Smooth muscle cell (in vitro differentiated cells): ENCODE measurements around the gene CARMIL1. TPM values are rescaled to one million over a fixed set of nuclear protein-coding genes. Genes with fewer than 3 reads are reported as not detected.
"Not testable (repeated sequence)": the region's sequence is repeated elsewhere in the genome, so short reads cannot be mapped to it uniquely, and the experiment has no call there.

Source experiments
- DNase-seq: peaks from one replicate; lab custom pipeline; 2025; ENCODE audit not compliant: unreplicated experiment; lab: John Stamatoyannopoulos, UW
- H2AFZ ChIP-seq: fragments of 200-600 bp; sonication (generic); 2 replicates; pipeline ENCODE4 v1.6.0; 2016; ENCODE audit warnings: antibody characterized with exemption, low read depth, mild to moderate bottlenecking
- H3F3A ChIP-seq: fragments of 200-600 bp; sonication (generic); 2 replicates; pipeline ENCODE4 v1.6.0; 2017; ENCODE audit warnings: antibody characterized with exemption, low read depth
- H3K27ac ChIP-seq: fragments of 200-600 bp; sonication (generic); 2 replicates; pipeline ENCODE4 v1.5.1; 2016; ENCODE audit warnings: low read depth, mild to moderate bottlenecking
- H3K27me3 ChIP-seq: fragments of 200-600 bp; sonication (generic); 2 replicates; pipeline ENCODE4 v1.6.1; 2016; ENCODE audit warnings: low read depth, mild to moderate bottlenecking
- H3K36me3 ChIP-seq: fragments of 200-600 bp; sonication (generic); 2 replicates; pipeline ENCODE4 v1.5.1; 2016; ENCODE audit warnings: low read depth
- H3K4me1 ChIP-seq: fragments of 200-600 bp; sonication (generic); 2 replicates; pipeline ENCODE4 v1.5.1; 2016; ENCODE audit warnings: low read depth
- H3K4me2 ChIP-seq: fragments of 200-600 bp; sonication (generic); 2 replicates; pipeline ENCODE4 v1.6.0; 2016; ENCODE audit warnings: mild to moderate bottlenecking
- H3K4me3 ChIP-seq: fragments of 200-600 bp; sonication (generic); 2 replicates; pipeline ENCODE4 v1.5.1; 2016; ENCODE audit warnings: mild to moderate bottlenecking
- H3K79me2 ChIP-seq: fragments of 200-600 bp; sonication (generic); 2 replicates; pipeline ENCODE4 v1.6.0; 2016; ENCODE audit warnings: low read depth, mild to moderate bottlenecking
- H3K9ac ChIP-seq: fragments of 200-600 bp; sonication (generic); 2 replicates; pipeline ENCODE4 v1.6.0; 2016; ENCODE audit warnings: low read depth
- H3K9me3 ChIP-seq: fragments of 200-600 bp; sonication (generic); replicated peaks from 2 replicates; pipeline ENCODE4 v1.5.1; 2016; ENCODE audit warnings: low read depth
- H4K20me1 ChIP-seq: fragments of 200-600 bp; sonication (generic); 2 replicates; pipeline ENCODE4 v1.6.0; 2016; ENCODE audit warnings: low read depth
- WGBS: methylation state at CpG from one replicate; pipeline ENCODE4 v1.1.7; 2016; ENCODE audit warnings: low lambda C conversion rate; 5-methylcytosine and 5-hydroxymethylcytosine counted together
- polyA plus RNA-seq: library from polyadenylated mRNA; unstranded; fragments of >200 nt; fragmentation: Nextera tagmentation; extraction: Ambion mirVana; gene quantifications from 2 replicates; pipeline ENCODE4 v1.2.1, GENCODE V29; 2016
- total RNA-seq: library from RNA; depleted of rRNA; stranded (reverse); fragments of >200 nt; gene quantifications from 2 replicates; pipeline ENCODE4 v1.2.3, GENCODE V29; 2014
- TF ChIP-seq, protein P1 (sequence below): fragments of 200-600 bp; sonication (generic); IDR thresholded peaks from 2 replicates; pipeline ENCODE4 v1.5.1; 2017; ENCODE audit warnings: borderline replicate concordance, mild to moderate bottlenecking, antibody characterized with exemption; ENCODE audit not compliant: insufficient read depth, poor library complexity, severe bottlenecking

Gene CARMIL1
- total and polyA plus RNA-seq, 2 experiments from 2014 or later = 7.6 to 24.1 TPM

DNA sequence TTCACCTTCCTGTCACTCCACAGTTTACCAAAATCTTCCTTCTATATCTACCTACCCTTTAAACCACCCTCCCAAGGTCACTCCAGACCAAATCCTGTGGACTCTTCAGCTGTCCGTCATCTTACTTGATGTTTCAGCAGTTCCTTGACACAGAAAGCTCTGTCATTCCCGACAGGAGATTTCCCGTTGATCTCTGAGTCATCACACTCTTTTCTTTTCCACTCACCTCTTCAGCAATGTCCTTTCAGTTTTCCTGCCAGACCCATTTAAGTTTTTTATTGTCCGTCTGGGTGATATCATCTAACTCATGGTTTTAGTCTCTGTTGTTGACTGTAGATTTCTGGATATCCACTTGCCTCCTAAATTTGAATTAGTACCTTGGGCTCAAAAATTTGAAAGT is 302.9 kb downstream of the CARMIL1 start:
- DNase-seq = no peak
- WGBS = 49% methylated on average over 4 of the region's 4 CpGs

DNA sequence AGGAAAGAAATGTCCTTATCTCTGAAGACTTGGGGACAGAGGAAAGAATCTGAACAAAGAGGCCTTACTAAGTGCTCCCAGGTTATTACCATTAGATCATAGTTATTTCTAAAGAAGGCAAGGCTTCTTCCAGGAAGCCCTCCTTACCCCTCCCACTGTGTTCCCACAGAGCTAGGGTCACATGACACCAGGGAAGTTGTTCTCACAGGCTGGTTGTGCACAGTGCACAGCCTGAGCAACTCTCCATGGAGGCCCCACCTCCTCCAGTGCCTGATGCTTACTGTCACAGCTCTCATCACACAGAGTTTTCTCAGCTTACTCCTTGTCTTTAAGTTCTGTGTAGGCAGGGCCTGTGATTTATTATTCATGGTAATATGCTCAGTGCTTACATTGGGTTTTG is 303.9 kb downstream of the CARMIL1 start:
- Histone ChIP-seq H3K4me2 (no peak overlapping the region), H3K27ac (no peak overlapping the region), H3K4me1 (no peaks in the 10 kb centered on the region), H3K9me3 (no peaks in the 10 kb centered on the region), H3K27me3 (no peaks in the 10 kb centered on the region), H3F3A (no peaks in the 10 kb centered on the region), H4K20me1 (no peaks in the 10 kb centered on the region), H2AFZ (no peak overlapping the region), H3K79me2 (no peaks in the 10 kb centered on the region), H3K9ac (no peak overlapping the region), H3K36me3 (no peaks in the 10 kb centered on the region), H3K4me3 (no peak overlapping the region)
- TF ChIP-seq, protein P1, sequence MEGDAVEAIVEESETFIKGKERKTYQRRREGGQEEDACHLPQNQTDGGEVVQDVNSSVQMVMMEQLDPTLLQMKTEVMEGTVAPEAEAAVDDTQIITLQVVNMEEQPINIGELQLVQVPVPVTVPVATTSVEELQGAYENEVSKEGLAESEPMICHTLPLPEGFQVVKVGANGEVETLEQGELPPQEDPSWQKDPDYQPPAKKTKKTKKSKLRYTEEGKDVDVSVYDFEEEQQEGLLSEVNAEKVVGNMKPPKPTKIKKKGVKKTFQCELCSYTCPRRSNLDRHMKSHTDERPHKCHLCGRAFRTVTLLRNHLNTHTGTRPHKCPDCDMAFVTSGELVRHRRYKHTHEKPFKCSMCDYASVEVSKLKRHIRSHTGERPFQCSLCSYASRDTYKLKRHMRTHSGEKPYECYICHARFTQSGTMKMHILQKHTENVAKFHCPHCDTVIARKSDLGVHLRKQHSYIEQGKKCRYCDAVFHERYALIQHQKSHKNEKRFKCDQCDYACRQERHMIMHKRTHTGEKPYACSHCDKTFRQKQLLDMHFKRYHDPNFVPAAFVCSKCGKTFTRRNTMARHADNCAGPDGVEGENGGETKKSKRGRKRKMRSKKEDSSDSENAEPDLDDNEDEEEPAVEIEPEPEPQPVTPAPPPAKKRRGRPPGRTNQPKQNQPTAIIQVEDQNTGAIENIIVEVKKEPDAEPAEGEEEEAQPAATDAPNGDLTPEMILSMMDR = no peak
- no peak for DNase-seq

More for the DNA sequence above, 302.9 kb downstream of the CARMIL1 start:
- H3K4me2 ChIP-seq = no peak overlapping the region
- H3K27ac ChIP-seq = no peak overlapping the region
- no peaks in the 10 kb centered on the region for H3K4me1 ChIP-seq
- TF ChIP-seq, protein P1 = no peak
- no peaks in the 10 kb centered on the region for H3K27me3 ChIP-seq
- H3K4me3 ChIP-seq = no peak overlapping the region
- H3F3A ChIP-seq = no peaks in the 10 kb centered on the region
- no peaks in the 10 kb centered on the region for H4K20me1 ChIP-seq
- no peaks in the 10 kb centered on the region for H3K36me3 ChIP-seq
- no peak overlapping the region for H2AFZ ChIP-seq
- no peaks in the 10 kb centered on the region for H3K9me3 ChIP-seq
- H3K9ac ChIP-seq = no peak overlapping the region
- no peaks in the 10 kb centered on the region for H3K79me2 ChIP-seq

DNA sequence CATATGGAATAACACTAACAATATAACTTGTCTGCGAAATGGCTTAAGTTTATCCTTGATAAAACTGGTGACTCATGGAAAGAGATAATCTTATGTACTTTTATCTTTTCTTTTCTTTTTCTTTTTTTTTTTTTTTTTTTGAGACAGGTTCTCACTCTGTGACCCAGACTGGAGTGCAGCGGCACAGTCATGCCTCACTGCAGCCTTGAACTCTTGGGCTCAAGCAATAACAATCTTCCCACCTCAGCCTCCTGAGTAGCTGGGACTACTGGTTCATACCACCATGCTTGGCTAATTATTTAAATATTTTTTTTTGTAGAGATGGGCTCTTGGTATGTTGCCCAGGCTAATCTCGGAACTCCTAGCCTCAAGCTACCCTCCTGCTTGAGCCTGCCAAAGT is 304.7 kb downstream of the CARMIL1 start:
- Histone ChIP-seq H3K4me1 (no peaks in the 10 kb centered on the region), H3K4me3 (no peak overlapping the region), H3K36me3 (no peaks in the 10 kb centered on the region), H4K20me1 (no peaks in the 10 kb centered on the region), H3K9me3 (no peaks in the 10 kb centered on the region), H3K27ac (no peak overlapping the region), H3K4me2 (no peak overlapping the region), H3F3A (no peaks in the 10 kb centered on the region), H3K27me3 (no peaks in the 10 kb centered on the region), H3K79me2 (no peaks in the 10 kb centered on the region), H2AFZ (no peak overlapping the region), H3K9ac (no peak overlapping the region)
- no peak for DNase-seq
- WGBS = 68% methylated on average over 3 of the region's 3 CpGs
- TF ChIP-seq, protein P1 = no peak

DNA sequence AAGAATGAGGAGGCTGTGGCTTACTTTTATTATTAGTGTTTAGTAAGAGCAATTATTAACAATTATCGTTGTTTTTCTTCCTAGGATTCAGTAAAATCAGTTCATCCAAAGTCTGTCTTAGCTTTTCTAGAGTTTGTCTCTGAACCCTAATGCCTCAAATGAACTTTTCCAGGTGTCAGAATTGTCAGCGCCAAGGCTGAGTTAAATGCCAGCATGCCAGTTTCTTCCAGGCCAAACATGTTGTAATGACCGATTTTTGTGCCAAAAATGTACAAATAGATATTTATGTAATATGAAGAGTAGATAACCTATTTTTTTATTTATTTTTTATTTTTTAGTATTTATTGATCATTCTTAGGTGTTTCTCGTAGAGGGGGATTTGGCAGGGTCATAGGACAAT is 306.1 kb downstream of the CARMIL1 start:
- Histone ChIP-seq H3K9ac (no peak overlapping the region), H3K9me3 (no peaks in the 10 kb centered on the region), H3K36me3 (no peaks in the 10 kb centered on the region), H2AFZ (no peak overlapping the region), H4K20me1 (no peaks in the 10 kb centered on the region), H3K79me2 (no peaks in the 10 kb centered on the region), H3K4me1 (no peaks in the 10 kb centered on the region), H3K27me3 (no peaks in the 10 kb centered on the region), H3K27ac (no peak overlapping the region), H3K4me3 (no peak overlapping the region), H3F3A (no peaks in the 10 kb centered on the region), H3K4me2 (no peak overlapping the region)
- TF ChIP-seq, protein P1 = no peak
- 99% methylated on average over 4 of the region's 4 CpGs for WGBS
- DNase-seq = no peak

DNA sequence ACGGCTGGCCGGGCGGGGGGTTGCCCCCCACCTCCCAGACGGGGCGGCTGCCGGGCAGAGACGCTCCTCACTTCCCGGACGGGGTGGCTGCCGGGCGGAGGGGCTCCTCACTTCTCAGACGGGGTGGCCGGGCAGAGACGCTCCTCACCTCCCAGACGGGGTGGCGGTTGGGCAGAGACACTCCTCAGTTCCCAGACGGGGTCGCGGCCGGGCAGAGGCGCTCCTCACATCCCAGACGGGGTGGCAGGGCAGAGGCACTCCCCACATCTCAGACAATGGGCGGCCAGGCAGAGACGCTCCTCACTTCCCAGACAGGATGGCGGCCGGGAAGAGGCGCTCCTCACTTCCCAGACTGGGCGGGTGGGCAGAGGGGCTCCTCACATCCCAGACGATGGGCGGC is 306.9 kb downstream of the CARMIL1 start:
- not testable (repeated sequence) for DNase-seq, H3K27ac ChIP-seq, H3K79me2 ChIP-seq, H2AFZ ChIP-seq, H4K20me1 ChIP-seq, H3K4me1 ChIP-seq, H3K27me3 ChIP-seq, H3K9me3 ChIP-seq, H3F3A ChIP-seq, H3K36me3 ChIP-seq, H3K9ac ChIP-seq, H3K4me3 ChIP-seq, H3K4me2 ChIP-seq
- WGBS = 96% methylated on average over 25 of the region's 30 CpGs
